ENCODE data around the gene RETREG3. TPM values are rescaled to one million over a fixed set of nuclear protein-coding genes. Genes with fewer than 3 reads are reported as not detected.
"Not testable (repeated sequence)": the region's sequence is repeated elsewhere in the genome, so short reads cannot be mapped to it uniquely, and the experiment has no call there.

Gene RETREG3
- total RNA-seq, 5 donors from 2014 or later (not counting 1 experiment from before 2014, with no cell fraction given) = 72.4 to 150 (median 139) TPM

- not testable (repeated sequence) for H3K27me3 Mint-ChIP-seq; DNase-seq; H3K4me3 ChIP-seq (ENCODE audit: control insufficient read depth in 1 of 2, extremely low read depth in 1 of 2, low read length in 1 of 2); H3K36me3 Mint-ChIP-seq; H3K27me3 ChIP-seq (replicated peaks in 1 of 2; ENCODE audit: control insufficient read depth in 2 of 2, extremely low read depth in 1 of 2, insufficient read depth in 2 of 2, low read length in 1 of 2); H3K9me3 Mint-ChIP-seq; H3K9me3 ChIP-seq
- Histone ChIP-seq H3K36me3 (ENCODE audit: control insufficient read depth in 2 of 2, extremely low read depth in 1 of 2, insufficient read depth in 1 of 2, low read length in 1 of 2) (peaks cover 0 to 13% of the 10 kb centered on the region in 2 donors), H3K4me1 (ENCODE audit: control insufficient read depth in 1 of 2, extremely low read depth in 1 of 2, insufficient read depth in 2 of 2, low read length in 2 of 2) (peaks cover 10 to 39% of the 10 kb centered on the region in 2 experiments), H3K27ac (ENCODE audit: low read length) (peak overlapping the region; percentile 19)
- POLR2A ChIA-PET = interaction anchor here (0.5 to 0.8 kb wide), 4 partner anchors 12 to 251 kb away, joined by 3 to 14 read pairs (median 6); partner anchors contain the start of genes HSD17B1 (in 1 of the 2) and TUBG1 (in 1 of the 2)
- peak in 1 of 4 experiments; percentile 7 for ATAC-seq (replicated peaks in 1 of 4)
- peaks cover 32 to 38% (median 37%) of the 10 kb centered on the region in 3 donors for H3K4me1 Mint-ChIP-seq
- CTCF ChIA-PET = interaction anchor here (0.8 to 1.3 kb wide), 3 partner anchors 10 to 13 kb away, joined by 3 to 5 read pairs (median 4); no protein-coding TSS in a partner anchor
- 65% methylated on average over 4 of the region's 4 CpGs for WGBS (ENCODE audit: insufficient coverage)
- peak overlapping the region; percentile 58 to 83 for H3K27ac Mint-ChIP-seq
- H3K4me3 Mint-ChIP-seq = peak overlapping the region in 1 of 3 donors; percentile 53
These were observed 68.6 kb downstream of the RETREG3 start for GRCh38 chr17:42540558-42540957.

DNA sequence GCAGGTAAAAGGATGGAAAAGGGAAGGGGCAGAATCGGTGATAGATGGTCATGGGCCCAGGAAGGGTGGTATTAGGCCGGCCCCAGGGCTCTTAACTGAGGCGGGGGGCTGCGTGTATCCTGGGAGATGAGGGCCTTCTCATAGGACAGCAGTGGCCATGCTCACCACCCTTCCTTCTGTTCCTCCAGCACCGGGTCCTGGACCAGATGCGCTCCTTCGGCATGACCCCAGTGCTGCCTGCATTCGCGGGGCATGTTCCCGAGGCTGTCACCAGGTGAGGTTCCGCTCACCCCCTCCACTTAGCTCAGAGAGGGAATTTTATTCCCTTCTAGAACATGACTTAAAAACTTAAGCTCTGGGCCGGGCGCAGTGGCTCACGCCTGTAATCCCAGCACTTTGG lies 70.7 kb downstream of the RETREG3 start:
- Mint-ChIP-seq H3K27me3 (no peaks in the 10 kb centered on the region), H3K4me1 (peaks cover 35 to 43% (median 42%) of the 10 kb centered on the region in 3 donors), H3K9me3 (no peaks in the 10 kb centered on the region), H3K27ac (no peak overlapping the region), H3K36me3 (peaks cover 6% of the 10 kb centered on the region), H3K4me3 (peak overlapping the region in 2 of 3 donors; percentile 59 to 79)
- Histone ChIP-seq H3K27me3 (replicated peaks in 1 of 2; ENCODE audit: control insufficient read depth in 2 of 2, extremely low read depth in 1 of 2, insufficient read depth in 2 of 2, low read length in 1 of 2) (no peaks in the 10 kb centered on the region), H3K4me1 (ENCODE audit: control insufficient read depth in 1 of 2, extremely low read depth in 1 of 2, insufficient read depth in 2 of 2, low read length in 2 of 2) (peaks cover 10 to 42% of the 10 kb centered on the region in 2 experiments), H3K4me3 (ENCODE audit: control insufficient read depth in 1 of 2, extremely low read depth in 1 of 2, low read length in 1 of 2) (no peak overlapping the region), H3K9me3 (no peaks in the 10 kb centered on the region), H3K36me3 (ENCODE audit: control insufficient read depth in 2 of 2, extremely low read depth in 1 of 2, insufficient read depth in 1 of 2, low read length in 1 of 2) (peaks cover 0 to 4% of the 10 kb centered on the region in 2 donors), H3K27ac (ENCODE audit: low read length) (no peak overlapping the region)
- POLR2A ChIA-PET = no interaction called here
- 93% methylated on average over 7 of the region's 14 CpGs for WGBS (ENCODE audit: insufficient coverage)
- DNase-seq (no peak), ATAC-seq (replicated peaks in 1 of 4) (no peak)
- CTCF ChIA-PET = interaction anchor here in 1 of 2 donors (1.1 kb wide), 1 partner anchor 16 kb away, joined by 3 read pairs; no protein-coding TSS in a partner anchor

DNA sequence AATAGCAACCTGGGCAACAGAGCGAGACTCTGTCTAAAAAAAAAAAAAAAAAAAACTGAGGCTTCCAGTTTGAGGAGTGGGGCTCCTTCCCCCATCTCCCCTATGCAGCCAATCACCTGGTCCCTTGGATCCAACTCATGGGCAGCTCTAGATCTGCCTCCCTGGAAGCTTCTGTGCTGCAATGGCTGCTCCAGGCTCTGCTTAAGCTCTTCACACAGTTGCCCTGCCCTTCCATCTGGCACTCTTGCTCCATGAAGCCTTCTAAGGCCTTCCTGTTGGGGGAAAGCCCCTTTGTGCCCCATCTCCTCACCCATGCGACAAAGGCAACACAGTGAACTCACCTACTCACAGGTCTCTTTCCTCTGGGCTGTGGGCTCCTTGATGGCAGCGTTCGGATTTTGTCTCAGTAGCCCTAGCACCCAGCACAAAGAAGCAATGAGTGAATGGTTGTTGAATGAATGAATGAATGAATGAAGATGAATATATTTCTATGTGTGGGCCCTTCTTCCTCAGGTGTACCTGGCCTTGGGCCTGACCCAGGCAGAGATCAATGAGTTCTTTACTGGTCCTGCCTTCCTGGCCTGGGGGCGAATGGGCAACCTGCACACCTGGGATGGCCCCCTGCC lies 71.2 kb downstream of the RETREG3 start:
- Mint-ChIP-seq H3K4me1 (peaks cover 35 to 44% (median 44%) of the 10 kb centered on the region in 3 donors), H3K9me3 (no peaks in the 10 kb centered on the region), H3K27me3 (no peaks in the 10 kb centered on the region), H3K27ac (peak overlapping the region in 1 of 2 donors; percentile 40), H3K4me3 (peak overlapping the region; percentile 59 to 79 (median 72)), H3K36me3 (peaks cover 6% of the 10 kb centered on the region)
- Histone ChIP-seq H3K4me1 (ENCODE audit: control insufficient read depth in 1 of 2, extremely low read depth in 1 of 2, insufficient read depth in 2 of 2, low read length in 2 of 2) (peaks cover 10 to 42% of the 10 kb centered on the region in 2 experiments), H3K4me3 (ENCODE audit: control insufficient read depth in 1 of 2, extremely low read depth in 1 of 2, low read length in 1 of 2) (no peak overlapping the region), H3K36me3 (ENCODE audit: control insufficient read depth in 2 of 2, extremely low read depth in 1 of 2, insufficient read depth in 1 of 2, low read length in 1 of 2) (peaks cover 0 to 4% of the 10 kb centered on the region in 2 donors), H3K27ac (ENCODE audit: low read length) (no peak overlapping the region), H3K9me3 (no peaks in the 10 kb centered on the region), H3K27me3 (replicated peaks in 1 of 2; ENCODE audit: control insufficient read depth in 2 of 2, extremely low read depth in 1 of 2, insufficient read depth in 2 of 2, low read length in 1 of 2) (no peaks in the 10 kb centered on the region)
- ATAC-seq (replicated peaks in 1 of 4) (no peak), DNase-seq (no peak)
- POLR2A ChIA-PET = no interaction called here
- WGBS (ENCODE audit: insufficient coverage) = no CpG with 5 or more reads among the region's 5 CpGs
- CTCF ChIA-PET = no interaction called here

GRCh38 chr17:42537156-42537805 lies 71.9 kb downstream of the RETREG3 start:
- Mint-ChIP-seq H3K4me1 (peaks cover 35 to 44% (median 43%) of the 10 kb centered on the region in 3 donors), H3K9me3 (no peaks in the 10 kb centered on the region), H3K36me3 (peaks cover 6% of the 10 kb centered on the region), H3K4me3 (peak overlapping the region; percentile 79 to 83 (median 81)), H3K27ac (peak overlapping the region in 1 of 2 donors; percentile 79), H3K27me3 (no peaks in the 10 kb centered on the region)
- no peak for ATAC-seq (replicated peaks in 1 of 4)
- H3K27ac ChIP-seq (ENCODE audit: low read length) = no peak overlapping the region
- POLR2A ChIA-PET = interaction anchor here in 1 of 2 donors (0.5 kb wide), 1 partner anchor 218 kb away, joined by 5 read pairs; no protein-coding TSS in a partner anchor
- H3K4me1 ChIP-seq (ENCODE audit: control insufficient read depth in 1 of 2, extremely low read depth in 1 of 2, insufficient read depth in 2 of 2, low read length in 2 of 2) = peaks cover 10 to 47% of the 10 kb centered on the region in 2 experiments
- peak overlapping the region; percentile 59 to 67 for H3K4me3 ChIP-seq (ENCODE audit: control insufficient read depth in 1 of 2, extremely low read depth in 1 of 2, low read length in 1 of 2)
- H3K36me3 ChIP-seq (ENCODE audit: control insufficient read depth in 2 of 2, extremely low read depth in 1 of 2, insufficient read depth in 1 of 2, low read length in 1 of 2) = peaks cover 0 to 4% of the 10 kb centered on the region in 2 donors
- peak in 1 of 35 experiments; percentile 16 for DNase-seq
- CTCF ChIA-PET = no interaction called here
- WGBS (ENCODE audit: insufficient coverage) = 96% methylated on average over 21 of the region's 31 CpGs
- no peaks in the 10 kb centered on the region for H3K27me3 ChIP-seq (replicated peaks in 1 of 2; ENCODE audit: control insufficient read depth in 2 of 2, extremely low read depth in 1 of 2, insufficient read depth in 2 of 2, low read length in 1 of 2)
- no peaks in the 10 kb centered on the region for H3K9me3 ChIP-seq

GRCh38 chr17:42536372-42537155 lies 72.6 kb downstream of the RETREG3 start:
- peak overlapping the region; percentile 79 to 83 (median 81) for H3K4me3 Mint-ChIP-seq
- Histone ChIP-seq H3K9me3 (no peaks in the 10 kb centered on the region), H3K27me3 (replicated peaks in 1 of 2; ENCODE audit: control insufficient read depth in 2 of 2, extremely low read depth in 1 of 2, insufficient read depth in 2 of 2, low read length in 1 of 2) (no peaks in the 10 kb centered on the region), H3K36me3 (ENCODE audit: control insufficient read depth in 2 of 2, extremely low read depth in 1 of 2, insufficient read depth in 1 of 2, low read length in 1 of 2) (peaks cover 0 to 4% of the 10 kb centered on the region in 2 donors), H3K4me3 (ENCODE audit: control insufficient read depth in 1 of 2, extremely low read depth in 1 of 2, low read length in 1 of 2) (peak overlapping the region; percentile 59 to 67), H3K4me1 (ENCODE audit: control insufficient read depth in 1 of 2, extremely low read depth in 1 of 2, insufficient read depth in 2 of 2, low read length in 2 of 2) (peaks cover 13 to 48% of the 10 kb centered on the region in 2 experiments), H3K27ac (ENCODE audit: low read length) (no peak overlapping the region)
- peaks cover 6% of the 10 kb centered on the region for H3K36me3 Mint-ChIP-seq
- no peaks in the 10 kb centered on the region for H3K9me3 Mint-ChIP-seq
- H3K27ac Mint-ChIP-seq = peak overlapping the region; percentile 63 to 79
- WGBS (ENCODE audit: insufficient coverage) = under 1% methylated on average over 58 of the region's 65 CpGs
- DNase-seq (peak in 29 of 35 experiments; percentile 19 to 73 (median 47)), ATAC-seq (replicated peaks in 1 of 4) (peak; percentile 65 to 74 (median 70))
- no peaks in the 10 kb centered on the region for H3K27me3 Mint-ChIP-seq
- ChIA-PET CTCF (interaction anchor here in 1 of 2 donors (0.6 kb wide), 1 partner anchor 262 kb away, joined by 3 read pairs; no protein-coding TSS in a partner anchor), POLR2A (interaction anchor here in 1 of 2 donors (0.5 to 1.0 kb wide), 2 partner anchors 148 to 217 kb away, joined by 4 to 5 read pairs; partner anchors contain the start of gene STAT3)
- peaks cover 35 to 45% (median 45%) of the 10 kb centered on the region in 3 donors for H3K4me1 Mint-ChIP-seq
